Progenitor cell of endocrine pancreas (in vitro differentiated cells): ENCODE measurements around the gene ZNF738. TPM values are rescaled to one million over a fixed set of nuclear protein-coding genes. Genes with fewer than 3 reads are reported as not detected.

ENCODE experiments used
- DNase-seq: peaks from one replicate; pipeline ENCODE4 v3.0.0; 2021; ENCODE audit warnings: low spot score; ENCODE audit not compliant: unreplicated experiment
- H3K27ac Mint-ChIP-seq: 2 replicates; pipeline ENCODE4 v1.8.0; 2021; ENCODE audit warnings: mild to moderate bottlenecking, moderate library complexity, mixed read lengths
- H3K27me3 Mint-ChIP-seq: 2 replicates; pipeline ENCODE4 v1.8.0; 2021; ENCODE audit warnings: mixed read lengths
- H3K36me3 Mint-ChIP-seq: 2 replicates; pipeline ENCODE4 v1.8.0; 2022; ENCODE audit warnings: mixed read lengths; ENCODE audit not compliant: insufficient read depth
- H3K4me1 Mint-ChIP-seq: 2 replicates; pipeline ENCODE4 v1.8.0; 2021; ENCODE audit warnings: low read depth, mixed read lengths
- H3K4me3 Mint-ChIP-seq: 2 replicates; pipeline ENCODE4 v1.8.0; 2021; ENCODE audit warnings: low read depth, mild to moderate bottlenecking, moderate library complexity, mixed read lengths
- H3K9me3 Mint-ChIP-seq: 2 replicates; pipeline ENCODE4 v1.8.0; 2021; ENCODE audit warnings: low read depth, mixed read lengths
- total RNA-seq: library from RNA; stranded (reverse); gene quantifications from 2 replicates; pipeline ENCODE4 v1.2.1, GENCODE V29; 2021
- TF ChIP-seq, protein P1 (sequence below): fragments of 200-600 bp; sonication (generic); IDR thresholded peaks from one replicate; pipeline ENCODE4 v1.5.0; 2021; ENCODE audit warnings: antibody characterized with exemption, mild to moderate bottlenecking; ENCODE audit not compliant: unreplicated experiment

ZNF738 gene
- total RNA-seq, 1 donor from 2014 or later: 71.8 TPM

DNA sequence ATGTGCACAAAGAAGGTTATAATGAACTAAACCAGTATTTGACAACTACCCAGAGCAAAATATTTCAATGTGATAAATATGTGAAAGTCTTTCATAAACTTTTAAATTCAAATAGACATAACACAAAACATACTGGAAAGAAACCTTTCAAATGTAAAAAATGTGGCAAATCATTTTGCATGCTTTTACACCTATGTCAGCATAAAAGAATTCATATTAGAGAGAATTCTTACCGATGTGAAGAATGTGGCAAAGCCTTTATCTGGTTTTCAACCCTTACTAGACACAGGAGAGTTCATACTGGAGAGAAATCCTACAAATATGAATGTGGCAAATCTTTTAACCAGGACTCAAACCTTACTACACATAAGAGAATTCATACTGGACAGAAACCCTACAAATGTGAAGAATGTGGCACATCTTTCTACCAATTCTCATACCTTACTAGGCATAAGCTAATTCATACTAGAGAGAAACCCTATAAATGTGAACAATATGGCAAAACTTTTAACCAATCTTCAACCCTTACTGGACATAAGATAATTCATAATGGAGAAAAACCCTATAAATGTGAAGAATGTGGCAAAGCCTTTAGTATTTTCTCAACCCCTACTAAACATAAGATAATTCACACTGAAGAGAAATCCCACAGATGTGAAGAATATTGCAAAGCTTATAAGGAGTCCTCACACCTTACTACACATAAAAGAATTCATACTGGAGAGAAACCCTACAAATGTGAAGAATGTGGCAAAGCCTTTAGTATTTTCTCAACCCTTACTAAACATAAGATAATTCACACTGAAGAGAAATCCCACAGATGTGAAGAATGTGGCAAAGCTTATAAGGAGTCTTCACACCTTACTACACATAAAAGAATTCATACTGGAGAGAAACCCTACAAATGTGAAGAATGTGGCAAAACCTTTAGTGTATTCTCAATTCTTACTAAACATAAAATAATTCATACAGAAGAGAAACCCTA lies 64.5 kb downstream of the ZNF738 start:
- H3K9me3 Mint-ChIP-seq: peaks cover 61% of the 10 kb centered on the region
- H3K36me3 Mint-ChIP-seq: peaks cover 67% of the 10 kb centered on the region

More for the DNA sequence above, 64.5 kb downstream of the ZNF738 start:
- Mint-ChIP-seq H3K4me1 (no peaks in the 10 kb centered on the region), H3K27me3 (no peaks in the 10 kb centered on the region), H3K27ac (peak overlapping the region; percentile 37), H3K4me3 (no peak overlapping the region)
- TF ChIP-seq, protein P1, sequence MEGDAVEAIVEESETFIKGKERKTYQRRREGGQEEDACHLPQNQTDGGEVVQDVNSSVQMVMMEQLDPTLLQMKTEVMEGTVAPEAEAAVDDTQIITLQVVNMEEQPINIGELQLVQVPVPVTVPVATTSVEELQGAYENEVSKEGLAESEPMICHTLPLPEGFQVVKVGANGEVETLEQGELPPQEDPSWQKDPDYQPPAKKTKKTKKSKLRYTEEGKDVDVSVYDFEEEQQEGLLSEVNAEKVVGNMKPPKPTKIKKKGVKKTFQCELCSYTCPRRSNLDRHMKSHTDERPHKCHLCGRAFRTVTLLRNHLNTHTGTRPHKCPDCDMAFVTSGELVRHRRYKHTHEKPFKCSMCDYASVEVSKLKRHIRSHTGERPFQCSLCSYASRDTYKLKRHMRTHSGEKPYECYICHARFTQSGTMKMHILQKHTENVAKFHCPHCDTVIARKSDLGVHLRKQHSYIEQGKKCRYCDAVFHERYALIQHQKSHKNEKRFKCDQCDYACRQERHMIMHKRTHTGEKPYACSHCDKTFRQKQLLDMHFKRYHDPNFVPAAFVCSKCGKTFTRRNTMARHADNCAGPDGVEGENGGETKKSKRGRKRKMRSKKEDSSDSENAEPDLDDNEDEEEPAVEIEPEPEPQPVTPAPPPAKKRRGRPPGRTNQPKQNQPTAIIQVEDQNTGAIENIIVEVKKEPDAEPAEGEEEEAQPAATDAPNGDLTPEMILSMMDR: no peak
- DNase-seq: no peak

Other genes starting within 250 kb of the ZNF738 start
- gene ZNF431, start 217.0 kb upstream of the ZNF738 start, total RNA-seq: 55.4 and 60.0 TPM in 2 replicates
- gene ZNF708, start 29.6 kb upstream of the ZNF738 start, total RNA-seq: 35.1 and 38.5 TPM in 2 replicates
- 46.6 and 50.8 TPM in 2 replicates for gene ZNF493, start 38.1 kb downstream of the ZNF738 start, total RNA-seq
- gene ZNF429, start 146.6 kb downstream of the ZNF738 start, total RNA-seq: 29.7 and 31.7 TPM in 2 replicates